Left renal pelvis (tissue), 4 donors: Measurements from ENCODE around the gene CLSTN1. TPM values are rescaled to one million over a fixed set of nuclear protein-coding genes. Genes with fewer than 3 reads are reported as not detected.

Experiments used
- DNase-seq, 4 donors: peaks; one replicate each; pipeline ENCODE4 v3.0.0-alpha.2; 2013; ENCODE audit warnings: low read depth in 4 of 4, low spot score in 3 of 4
- polyA plus RNA-seq, 4 donors: library from polyadenylated mRNA; unstranded; fragments of 120-200 nt; gene quantifications; one replicate each; pipeline ENCODE4 v1.2.1, GENCODE V29; 2013; ENCODE audit not compliant: insufficient read length in 4 of 4

Gene CLSTN1
- 100 to 1,000 TPM; 137 to 159 (median 154) TPM for polyA plus RNA-seq

DNA sequence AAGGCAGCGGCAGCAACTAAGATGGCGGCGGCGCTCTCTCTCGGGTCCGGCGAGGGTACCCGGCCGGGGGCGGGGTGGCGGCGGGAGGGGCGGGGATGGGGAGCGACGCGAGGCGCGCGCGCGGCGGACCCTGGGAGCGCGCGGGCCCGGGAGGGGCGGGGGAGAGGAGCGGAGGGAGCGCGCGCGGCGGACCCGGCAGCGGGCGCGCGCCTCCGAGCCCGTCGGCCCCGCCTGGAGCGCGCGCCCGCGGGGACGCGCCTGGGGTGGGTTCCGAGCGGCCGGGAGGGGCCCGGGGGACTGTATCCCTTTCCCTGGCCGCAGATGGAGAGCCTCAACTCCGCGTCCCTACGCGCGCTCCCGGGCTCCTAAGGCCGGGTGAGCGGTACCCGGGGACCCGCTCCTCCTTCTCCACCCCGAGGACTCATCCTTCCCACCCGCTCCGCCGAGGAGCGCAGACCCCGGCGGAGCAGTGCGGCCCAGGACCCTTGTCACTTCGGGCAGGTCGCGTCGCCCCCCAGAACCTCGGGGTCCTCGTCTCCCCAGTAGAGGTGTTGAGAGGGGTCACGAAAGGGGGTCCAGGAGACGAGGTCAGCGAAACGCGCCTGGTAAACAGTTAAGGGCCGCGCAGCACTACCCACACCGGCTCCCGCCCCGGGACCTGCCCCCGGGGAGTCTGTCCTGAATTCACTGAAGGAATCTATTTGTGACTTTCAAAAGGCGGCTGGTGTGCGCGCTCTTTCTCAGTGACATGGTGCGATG, at the start of gene CLSTN1:
Gene CLSTN1 (minus strand): TSS at position 23 of the 759 bp plus-strand sequence. CDS start 232 bp downstream, outside the sequence.
- DNase-seq, result peak in 3 of 4 donors; percentile 76 to 80 (median 79)

DNA sequence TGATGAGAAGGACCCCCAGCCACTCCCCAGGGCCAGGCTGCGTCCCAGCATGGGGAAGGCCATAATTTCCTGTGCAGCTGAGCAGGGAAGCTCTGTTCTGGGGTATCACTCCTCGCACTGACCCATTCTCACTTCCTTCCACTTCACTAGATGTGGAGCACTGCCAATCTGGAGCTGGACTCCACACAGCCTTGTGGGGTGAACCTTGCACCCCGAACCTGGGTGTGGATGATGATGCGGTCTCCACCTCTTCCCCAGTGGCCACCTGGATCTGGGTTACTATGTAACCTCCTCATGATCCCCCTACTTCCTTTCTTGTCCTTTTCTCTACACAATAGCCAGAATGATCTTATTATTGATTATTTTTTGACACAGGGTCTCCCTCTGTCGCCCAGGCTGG, 49.6 kb upstream of the CLSTN1 start:
- no peak for DNase-seq

GRCh38 chr1:9872430-9873165, 48.8 kb upstream of the CLSTN1 start:
- DNase-seq, result no peak

DNA sequence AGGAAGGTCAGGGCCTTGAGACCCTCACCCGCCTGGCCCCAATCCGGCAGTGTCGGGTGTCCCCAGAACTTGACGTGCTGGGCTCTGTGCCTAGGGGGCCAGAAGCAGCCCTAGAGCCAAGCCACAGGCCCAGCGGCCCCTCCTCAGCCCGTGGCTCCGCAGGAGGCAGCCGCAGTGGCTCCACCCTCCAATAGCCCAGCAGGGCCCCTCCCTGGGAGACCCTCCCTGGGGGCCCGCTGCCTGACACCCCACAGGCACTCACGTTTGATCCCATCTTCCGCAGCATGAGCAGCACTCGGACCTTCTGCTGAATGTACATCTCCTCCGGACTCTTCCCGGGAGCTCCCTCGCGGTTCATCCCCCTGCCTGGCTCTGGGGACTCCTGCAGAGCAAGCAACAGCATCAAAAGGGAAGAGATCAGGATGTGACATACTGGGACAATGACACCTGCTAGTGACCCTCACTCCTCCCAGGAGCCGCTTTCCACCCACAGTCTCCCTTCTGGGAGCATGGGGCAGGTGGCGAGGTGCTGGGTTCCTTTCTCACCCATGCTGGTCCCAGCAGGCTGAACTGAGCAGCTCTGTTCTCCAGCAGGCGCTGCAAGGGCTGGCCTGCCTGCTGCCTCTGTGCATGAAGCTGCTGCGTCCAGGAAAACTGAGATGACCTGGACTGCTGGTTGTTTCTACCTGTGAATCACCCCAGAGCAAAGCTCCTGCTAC, 48.1 kb upstream of the CLSTN1 start:
- no peak for DNase-seq

- no peak for DNase-seq
These were observed 47.3 kb upstream of the CLSTN1 start for GRCh38 chr1:9871021-9871420.

- no peak for DNase-seq
These were observed 46.8 kb upstream of the CLSTN1 start for GRCh38 chr1:9870572-9870971.

GRCh38 chr1:9869831-9870251, 46.1 kb upstream of the CLSTN1 start:
- no peak for DNase-seq

- no peak for DNase-seq
These were observed 44.5 kb upstream of the CLSTN1 start for GRCh38 chr1:9868244-9868590.

- DNase-seq, result peak; percentile 41 to 51 (median 50)
These were observed 43.9 kb upstream of the CLSTN1 start for GRCh38 chr1:9867408-9868243.

GRCh38 chr1:9866836-9867235, 43.1 kb upstream of the CLSTN1 start:
- DNase-seq, result no peak

DNA sequence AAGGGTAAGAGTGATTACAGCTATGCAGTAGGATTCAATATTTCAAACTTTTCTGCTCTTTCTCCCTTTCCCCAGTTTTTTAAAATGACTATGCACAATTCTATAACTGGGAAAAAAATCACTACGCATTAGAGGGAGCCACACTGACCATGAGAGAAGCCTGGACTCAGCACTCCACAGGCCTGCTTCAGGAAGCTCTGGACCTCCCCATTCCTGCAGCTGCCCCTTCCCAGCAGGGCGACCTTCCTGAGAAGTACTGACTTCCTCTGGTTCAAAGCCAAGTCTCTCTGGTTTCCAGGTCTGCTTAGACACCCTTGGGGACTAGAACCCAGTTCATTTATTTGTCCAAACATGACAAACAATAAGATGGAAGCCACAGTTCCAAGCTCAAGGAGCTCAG, 42.0 kb upstream of the CLSTN1 start:
- no peak for DNase-seq

GRCh38 chr1:9863371-9863770, 39.6 kb upstream of the CLSTN1 start:
- no peak for DNase-seq

- no peak for DNase-seq
These were observed 37.6 kb upstream of the CLSTN1 start for GRCh38 chr1:9861360-9861759.

- no peak for DNase-seq
These were observed 37.1 kb upstream of the CLSTN1 start for GRCh38 chr1:9860887-9861286.

DNA sequence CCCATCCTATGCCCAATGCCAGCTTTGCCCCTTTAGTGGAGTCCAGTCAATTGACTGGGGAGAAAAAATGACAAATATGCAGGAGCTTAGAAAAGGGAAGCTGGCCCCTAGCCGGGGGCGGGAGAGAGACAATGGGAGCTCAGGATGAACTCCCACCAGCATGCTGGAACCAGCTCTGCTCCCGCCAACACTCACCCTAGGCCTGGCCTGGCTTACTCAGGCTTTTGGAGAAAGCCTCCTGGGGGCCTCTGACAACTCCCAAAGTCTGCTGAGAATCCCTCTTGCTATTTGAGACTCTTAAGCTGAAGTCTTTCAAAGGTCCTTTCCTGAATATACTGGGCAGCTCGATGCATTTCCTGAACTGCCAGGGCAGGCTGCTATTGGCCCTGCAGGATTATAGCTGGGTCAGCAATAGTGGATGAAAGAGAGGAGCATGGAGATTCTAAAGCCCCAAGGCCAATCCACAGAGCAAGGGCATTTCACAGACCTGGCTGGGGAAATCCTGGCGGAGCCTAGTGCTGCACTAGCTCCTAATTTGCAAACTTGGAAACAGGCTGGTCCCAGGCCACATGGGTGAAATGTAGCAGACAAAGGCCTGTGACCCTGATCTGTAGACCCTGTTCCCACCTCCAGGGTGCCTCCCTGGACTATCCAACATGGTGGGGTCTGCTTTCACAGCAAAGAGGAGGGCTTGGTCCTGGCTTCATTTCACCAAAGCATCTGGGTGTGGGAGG, 35.7 kb upstream of the CLSTN1 start:
- no peak for DNase-seq

GRCh38 chr1:9858293-9859035, 34.7 kb upstream of the CLSTN1 start:
- no peak for DNase-seq

- no peak for DNase-seq
These were observed 31.4 kb upstream of the CLSTN1 start for GRCh38 chr1:9855186-9855585.

- DNase-seq, result no peak
These were observed 29.5 kb upstream of the CLSTN1 start for GRCh38 chr1:9853249-9853595.
